Epithelial cell of proximal tubule (primary cell): ENCODE data around the gene MARK2. TPM values are rescaled to one million over a fixed set of nuclear protein-coding genes. Genes with fewer than 3 reads are reported as not detected.

Source experiments
- DNase-seq: peaks from one replicate; pipeline ENCODE4 v3.0.0-alpha.2; 2011; ENCODE audit warnings: low read depth
- H3K4me3 ChIP-seq: 2 replicates; pipeline ENCODE4 v1.5.1; 2011; ENCODE audit warnings: low read depth, mild to moderate bottlenecking, low read length
- total RNA-seq: library from RNA; depleted of rRNA; stranded (reverse); fragments of >200 nt; gene quantifications from 2 replicates; pipeline ENCODE4 v1.2.3, GENCODE V29; 2015
- TF ChIP-seq, protein P1 (sequence below): conservative IDR thresholded peaks from 2 replicates; pipeline ENCODE4 v1.5.1; 2012; ENCODE audit warnings: low read depth, mild to moderate bottlenecking, low read length

The MARK2 gene
- total RNA-seq, 1 donor from 2014 or later, result 36.2 TPM

DNA sequence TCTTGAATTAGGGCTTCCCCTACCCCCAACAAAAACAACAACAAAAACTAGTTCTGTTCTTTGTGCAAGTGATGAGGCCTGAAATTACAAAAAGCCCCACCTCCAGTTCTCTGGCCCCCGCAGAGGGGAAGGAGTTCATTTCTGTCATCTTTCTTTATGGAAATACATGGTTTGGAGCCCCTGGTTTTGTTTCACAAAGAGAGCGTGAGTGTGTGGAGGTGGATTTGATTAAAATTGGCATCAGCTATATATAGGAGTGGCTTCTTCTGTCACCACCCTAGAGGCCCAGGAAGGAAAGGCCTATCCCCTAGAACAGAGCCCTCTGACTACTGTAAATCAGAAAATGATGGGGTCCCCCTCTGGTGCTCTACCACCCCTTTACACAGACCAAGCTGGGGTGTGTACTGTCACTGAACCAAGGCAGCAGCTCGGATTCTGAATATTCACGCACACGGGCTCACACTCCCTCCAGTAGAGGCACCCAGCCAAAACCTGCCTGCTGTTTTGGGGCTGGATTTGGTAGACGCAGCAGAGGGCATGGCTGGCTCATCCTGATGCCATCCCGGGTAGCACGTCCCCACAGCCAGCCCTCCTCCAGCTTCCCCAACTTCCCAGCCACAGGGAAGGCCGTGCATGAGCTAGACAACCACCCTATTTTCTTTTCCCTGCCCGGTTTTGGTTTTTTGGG is 58.7 kb downstream of the MARK2 start:
- no peak overlapping the region for H3K4me3 ChIP-seq
- TF ChIP-seq, protein P1, sequence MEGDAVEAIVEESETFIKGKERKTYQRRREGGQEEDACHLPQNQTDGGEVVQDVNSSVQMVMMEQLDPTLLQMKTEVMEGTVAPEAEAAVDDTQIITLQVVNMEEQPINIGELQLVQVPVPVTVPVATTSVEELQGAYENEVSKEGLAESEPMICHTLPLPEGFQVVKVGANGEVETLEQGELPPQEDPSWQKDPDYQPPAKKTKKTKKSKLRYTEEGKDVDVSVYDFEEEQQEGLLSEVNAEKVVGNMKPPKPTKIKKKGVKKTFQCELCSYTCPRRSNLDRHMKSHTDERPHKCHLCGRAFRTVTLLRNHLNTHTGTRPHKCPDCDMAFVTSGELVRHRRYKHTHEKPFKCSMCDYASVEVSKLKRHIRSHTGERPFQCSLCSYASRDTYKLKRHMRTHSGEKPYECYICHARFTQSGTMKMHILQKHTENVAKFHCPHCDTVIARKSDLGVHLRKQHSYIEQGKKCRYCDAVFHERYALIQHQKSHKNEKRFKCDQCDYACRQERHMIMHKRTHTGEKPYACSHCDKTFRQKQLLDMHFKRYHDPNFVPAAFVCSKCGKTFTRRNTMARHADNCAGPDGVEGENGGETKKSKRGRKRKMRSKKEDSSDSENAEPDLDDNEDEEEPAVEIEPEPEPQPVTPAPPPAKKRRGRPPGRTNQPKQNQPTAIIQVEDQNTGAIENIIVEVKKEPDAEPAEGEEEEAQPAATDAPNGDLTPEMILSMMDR, result no peak
- DNase-seq, result no peak

DNA sequence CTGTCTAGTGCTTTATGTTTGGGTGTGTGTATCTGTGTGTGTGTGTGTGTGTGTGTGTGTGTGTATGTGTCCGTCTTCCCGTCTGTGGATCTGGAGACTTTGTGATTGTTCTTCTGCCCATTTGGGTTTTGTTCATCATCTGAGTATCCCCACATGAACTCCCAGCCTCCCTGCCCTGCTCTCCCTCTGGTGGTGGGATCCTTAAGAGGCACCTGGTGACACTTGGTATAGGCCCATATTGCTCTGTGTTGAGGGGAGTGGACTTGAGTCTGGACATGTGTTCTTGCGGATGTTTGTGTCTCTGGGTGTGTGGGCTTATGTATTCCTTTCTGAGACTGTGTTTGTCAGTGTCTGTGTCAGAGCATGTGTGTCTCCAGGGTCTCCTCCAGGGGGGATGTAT is 62.8 kb downstream of the MARK2 start:
- DNase-seq, result no peak
- TF ChIP-seq, protein P1, result peak; percentile 58
- no peak overlapping the region for H3K4me3 ChIP-seq

DNA sequence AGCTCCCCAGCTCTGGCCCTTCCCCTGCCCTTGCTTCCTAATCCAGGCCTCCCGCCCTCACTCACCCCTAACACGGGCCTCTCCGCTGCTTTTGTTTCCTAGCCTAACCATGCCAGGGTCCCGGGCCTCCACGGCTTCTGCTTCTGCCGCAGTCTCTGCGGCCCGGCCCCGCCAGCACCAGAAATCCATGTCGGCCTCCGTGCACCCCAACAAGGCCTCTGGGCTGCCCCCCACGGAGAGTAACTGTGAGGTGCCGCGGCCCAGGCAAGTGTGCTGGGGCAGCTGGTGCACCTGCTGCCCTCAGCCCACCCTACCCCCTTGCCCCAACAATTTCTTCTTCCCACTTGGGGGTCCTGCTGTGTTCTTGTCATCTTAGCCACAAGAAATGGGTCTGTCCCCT is 65.0 kb downstream of the MARK2 start:
- TF ChIP-seq, protein P1, result no peak
- DNase-seq, result no peak
- H3K4me3 ChIP-seq, result no peak overlapping the region

DNA sequence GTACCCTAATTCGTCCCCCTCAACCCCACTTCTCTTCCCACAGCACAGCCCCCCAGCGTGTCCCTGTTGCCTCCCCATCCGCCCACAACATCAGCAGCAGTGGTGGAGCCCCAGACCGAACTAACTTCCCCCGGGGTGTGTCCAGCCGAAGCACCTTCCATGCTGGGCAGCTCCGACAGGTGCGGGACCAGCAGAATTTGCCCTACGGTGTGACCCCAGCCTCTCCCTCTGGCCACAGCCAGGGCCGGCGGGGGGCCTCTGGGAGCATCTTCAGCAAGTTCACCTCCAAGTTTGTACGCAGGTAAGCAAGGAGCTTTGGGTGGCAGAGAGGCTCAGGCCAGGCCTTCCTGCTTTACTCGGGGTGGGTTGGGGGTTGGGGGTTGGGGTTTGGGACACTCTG is 65.8 kb downstream of the MARK2 start:
- DNase-seq, result no peak
- H3K4me3 ChIP-seq, result no peak overlapping the region
- TF ChIP-seq, protein P1, result no peak

DNA sequence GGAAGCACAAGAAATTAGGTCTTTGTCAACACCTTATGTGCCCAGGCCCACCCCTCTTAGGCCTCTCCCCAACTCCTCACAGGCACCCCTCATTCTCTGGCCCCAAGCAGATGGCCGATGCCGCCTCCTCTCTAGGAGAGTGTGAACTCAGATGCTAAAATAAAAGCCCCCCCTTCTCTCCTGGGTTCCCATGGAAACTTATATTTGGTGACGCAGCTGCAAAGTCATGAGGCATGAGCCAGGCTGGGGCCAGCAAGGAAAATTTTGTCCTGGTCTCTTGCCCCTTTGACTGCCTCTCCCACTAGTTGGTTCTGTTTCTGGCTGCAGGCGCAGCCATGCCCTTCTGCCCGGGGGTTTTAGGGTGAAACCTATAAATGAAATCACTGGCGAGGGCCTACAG is 66.3 kb downstream of the MARK2 start:
- TF ChIP-seq, protein P1, result no peak

DNA sequence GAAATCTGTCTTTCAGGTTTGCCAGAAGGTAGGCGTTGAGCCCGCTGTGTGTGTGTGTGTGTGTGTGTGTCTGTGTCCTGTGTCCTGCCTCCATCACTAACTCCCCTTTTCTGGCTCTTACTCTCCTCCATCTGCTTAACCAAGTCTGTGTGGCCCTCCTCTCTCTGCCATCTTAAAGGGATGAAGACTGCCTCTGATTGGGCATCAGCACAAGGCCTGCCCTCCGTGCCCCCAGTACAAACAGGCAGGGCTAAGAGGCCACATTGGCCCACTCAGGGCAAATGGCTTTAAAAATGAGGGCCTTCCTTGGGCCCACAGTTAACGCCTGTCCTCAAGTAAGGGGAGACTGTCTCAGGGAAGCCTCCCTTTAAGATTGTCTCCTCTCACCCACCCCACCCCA is 67.2 kb downstream of the MARK2 start:
- TF ChIP-seq, protein P1, result no peak
- no peak for DNase-seq
- H3K4me3 ChIP-seq, result no peak overlapping the region

More for the DNA sequence above, 66.3 kb downstream of the MARK2 start:
- no peak for DNase-seq
- no peak overlapping the region for H3K4me3 ChIP-seq

DNA sequence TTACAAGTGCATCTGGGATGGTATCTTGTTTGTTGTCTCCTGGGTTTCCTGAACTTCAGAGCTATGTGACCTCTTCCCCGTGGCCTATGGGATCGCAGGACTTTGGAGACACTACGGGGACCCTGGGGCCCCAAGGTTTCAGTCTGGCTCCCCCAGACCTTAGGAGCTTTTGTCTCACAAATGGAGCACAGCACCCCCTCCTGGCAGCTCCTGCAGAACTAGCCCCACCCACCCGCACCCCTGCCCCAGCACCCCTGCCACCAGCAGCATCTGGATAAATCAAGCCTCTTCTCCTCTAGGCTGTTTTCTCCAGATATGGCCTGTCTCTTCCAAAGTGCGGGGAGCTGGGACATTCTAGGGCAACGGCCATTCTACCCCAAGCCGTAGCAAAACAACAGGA is 67.7 kb downstream of the MARK2 start:
- TF ChIP-seq, protein P1, result peak; percentile 38
- H3K4me3 ChIP-seq, result no peak overlapping the region
- no peak for DNase-seq
